OCI-LY1 (cell line): ENCODE measurements around the gene REG4.

Experiments
- H2AFZ ChIP-seq: fragments of 200-600 bp; sonication (generic), shearing (Covaris generic); 2 replicates; pipeline ENCODE4 v1.6.0; 2014; ENCODE audit warnings: antibody characterized with exemption, mild to moderate bottlenecking, low read length
- H3F3A ChIP-seq: fragments of 200-600 bp; sonication (generic), shearing (Covaris generic); 2 replicates; pipeline ENCODE4 v1.6.0; 2014; ENCODE audit warnings: mild to moderate bottlenecking, antibody characterized with exemption, low read length, moderate library complexity; ENCODE audit not compliant: insufficient read depth
- H3K27ac ChIP-seq: fragments of 200-600 bp; sonication (generic); 2 replicates; pipeline ENCODE4 v1.5.1; 2014; ENCODE audit warnings: low read length, mixed run types, mild to moderate bottlenecking, low read depth; ENCODE audit not compliant: poor library complexity, severe bottlenecking
- H3K27me3 ChIP-seq: fragments of 200-600 bp; sonication (generic); 2 replicates; pipeline ENCODE4 v1.6.0; 2014; ENCODE audit warnings: antibody characterized with exemption, mild to moderate bottlenecking, low read length, moderate library complexity; ENCODE audit not compliant: insufficient read depth
- H3K36me3 ChIP-seq: fragments of 200-600 bp; sonication (generic); 2 replicates; pipeline ENCODE4 v1.6.1; 2014; ENCODE audit warnings: mild to moderate bottlenecking, antibody characterized with exemption, low read length, moderate library complexity, mixed read lengths; ENCODE audit not compliant: insufficient read depth
- H3K4me1 ChIP-seq: fragments of 200-600 bp; sonication (generic); 2 replicates; pipeline ENCODE4 v1.5.1; 2014; ENCODE audit warnings: mild to moderate bottlenecking, low read length, moderate library complexity; ENCODE audit not compliant: insufficient read depth, severe bottlenecking
- H3K4me2 ChIP-seq: fragments of 200-600 bp; sonication (generic), shearing (Covaris generic); 2 replicates; pipeline ENCODE4 v1.6.1; 2014; ENCODE audit warnings: low read length
- H3K4me3 ChIP-seq: fragments of 200-600 bp; sonication (generic); 2 replicates; pipeline ENCODE4 v1.5.1; 2014; ENCODE audit warnings: low read length, low read depth, mild to moderate bottlenecking, mixed read lengths; ENCODE audit not compliant: poor library complexity, severe bottlenecking
- H3K79me2 ChIP-seq: fragments of 200-600 bp; shearing (Covaris generic); 2 replicates; pipeline ENCODE4 v1.6.1; 2016; ENCODE audit warnings: mixed run types, low read length, mixed read lengths; ENCODE audit not compliant: insufficient read depth
- H3K9ac ChIP-seq: fragments of 200-600 bp; sonication (generic), shearing (Covaris generic); 2 replicates; pipeline ENCODE4 v1.6.1; 2014; ENCODE audit warnings: mild to moderate bottlenecking, low read length, mixed read lengths
- H3K9me2 ChIP-seq: fragments of 200-600 bp; sonication (generic), shearing (Covaris generic); 2 replicates; pipeline ENCODE4 v1.6.1; 2014; ENCODE audit warnings: low read depth, mild to moderate bottlenecking, low read length, mixed read lengths
- H3K9me3 ChIP-seq: fragments of 200-600 bp; shearing (Covaris generic); 2 replicates; pipeline ENCODE4 v1.6.1; 2014; ENCODE audit warnings: low read length, mixed read lengths
- H4K20me1 ChIP-seq: fragments of 200-600 bp; sonication (generic), shearing (Covaris generic); 2 replicates; pipeline ENCODE4 v1.6.0; 2016; ENCODE audit warnings: mild to moderate bottlenecking, low read length; ENCODE audit not compliant: insufficient read depth
- EZH2 ChIP-seq: fragments of 200-600 bp; sonication (generic), shearing (Covaris generic); IDR thresholded peaks from 2 replicates; pipeline ENCODE4 v1.8.0; 2017; ENCODE audit warnings: borderline replicate concordance, mixed run types, mild to moderate bottlenecking, antibody characterized with exemption, low read length, moderate library complexity, mixed read lengths
- TF ChIP-seq, protein P1 (sequence below): fragments of 200-600 bp; sonication (generic), shearing (Covaris generic); IDR thresholded peaks from 2 replicates; pipeline ENCODE4 v1.5.1; 2017; ENCODE audit warnings: mild to moderate bottlenecking, antibody characterized with exemption, low read length, moderate library complexity, mixed read lengths

REG4 gene

DNA sequence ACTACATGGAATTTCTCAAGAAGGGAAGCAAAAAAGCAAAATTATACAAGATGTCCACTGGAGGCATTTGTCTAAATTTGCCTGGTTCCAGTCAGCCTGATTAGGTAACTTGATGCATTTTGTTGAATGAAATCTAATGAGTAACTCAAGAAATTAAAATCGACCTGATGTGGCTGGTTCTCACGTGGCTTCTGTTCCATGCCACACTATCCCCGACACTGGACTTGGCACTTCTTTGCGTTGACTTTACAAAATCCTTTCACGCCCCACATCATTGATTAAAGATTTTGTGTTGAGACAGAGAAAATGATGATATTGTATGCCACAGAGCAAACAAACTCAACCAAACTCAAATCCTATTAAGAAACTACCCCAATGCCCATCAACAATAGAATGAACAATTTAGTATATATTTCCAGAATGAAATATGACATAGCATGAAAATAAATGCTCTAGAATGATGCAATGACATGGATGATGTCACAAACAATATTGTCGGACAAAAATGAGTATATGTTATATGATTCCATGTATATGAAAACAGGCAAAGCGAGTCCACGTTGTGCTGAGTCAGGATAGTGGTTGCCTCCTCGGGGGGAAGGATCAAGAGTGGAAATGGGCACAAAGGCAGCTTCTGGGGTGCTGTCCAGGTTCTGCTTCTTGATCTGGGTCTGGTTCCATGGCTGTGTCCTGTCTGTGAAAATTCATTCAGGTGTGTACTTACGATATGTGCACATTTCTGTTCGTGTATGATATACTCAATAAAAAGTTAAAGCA is 29.6 kb downstream of the REG4 start:
- Histone ChIP-seq H3K27me3 (no peaks in the 10 kb centered on the region), H3F3A (no peaks in the 10 kb centered on the region), H3K79me2 (no peaks in the 10 kb centered on the region), H3K4me3 (no peak overlapping the region), H3K9me3 (no peaks in the 10 kb centered on the region), H3K9me2 (no peaks in the 10 kb centered on the region), H3K36me3 (no peaks in the 10 kb centered on the region), H3K4me2 (no peak overlapping the region), H2AFZ (no peak overlapping the region), H3K4me1 (no peaks in the 10 kb centered on the region), H3K9ac (no peak overlapping the region), H4K20me1 (no peaks in the 10 kb centered on the region), H3K27ac (no peak overlapping the region)
- no peak for TF ChIP-seq EZH2
- TF ChIP-seq, protein P1, sequence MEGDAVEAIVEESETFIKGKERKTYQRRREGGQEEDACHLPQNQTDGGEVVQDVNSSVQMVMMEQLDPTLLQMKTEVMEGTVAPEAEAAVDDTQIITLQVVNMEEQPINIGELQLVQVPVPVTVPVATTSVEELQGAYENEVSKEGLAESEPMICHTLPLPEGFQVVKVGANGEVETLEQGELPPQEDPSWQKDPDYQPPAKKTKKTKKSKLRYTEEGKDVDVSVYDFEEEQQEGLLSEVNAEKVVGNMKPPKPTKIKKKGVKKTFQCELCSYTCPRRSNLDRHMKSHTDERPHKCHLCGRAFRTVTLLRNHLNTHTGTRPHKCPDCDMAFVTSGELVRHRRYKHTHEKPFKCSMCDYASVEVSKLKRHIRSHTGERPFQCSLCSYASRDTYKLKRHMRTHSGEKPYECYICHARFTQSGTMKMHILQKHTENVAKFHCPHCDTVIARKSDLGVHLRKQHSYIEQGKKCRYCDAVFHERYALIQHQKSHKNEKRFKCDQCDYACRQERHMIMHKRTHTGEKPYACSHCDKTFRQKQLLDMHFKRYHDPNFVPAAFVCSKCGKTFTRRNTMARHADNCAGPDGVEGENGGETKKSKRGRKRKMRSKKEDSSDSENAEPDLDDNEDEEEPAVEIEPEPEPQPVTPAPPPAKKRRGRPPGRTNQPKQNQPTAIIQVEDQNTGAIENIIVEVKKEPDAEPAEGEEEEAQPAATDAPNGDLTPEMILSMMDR = no peak

DNA sequence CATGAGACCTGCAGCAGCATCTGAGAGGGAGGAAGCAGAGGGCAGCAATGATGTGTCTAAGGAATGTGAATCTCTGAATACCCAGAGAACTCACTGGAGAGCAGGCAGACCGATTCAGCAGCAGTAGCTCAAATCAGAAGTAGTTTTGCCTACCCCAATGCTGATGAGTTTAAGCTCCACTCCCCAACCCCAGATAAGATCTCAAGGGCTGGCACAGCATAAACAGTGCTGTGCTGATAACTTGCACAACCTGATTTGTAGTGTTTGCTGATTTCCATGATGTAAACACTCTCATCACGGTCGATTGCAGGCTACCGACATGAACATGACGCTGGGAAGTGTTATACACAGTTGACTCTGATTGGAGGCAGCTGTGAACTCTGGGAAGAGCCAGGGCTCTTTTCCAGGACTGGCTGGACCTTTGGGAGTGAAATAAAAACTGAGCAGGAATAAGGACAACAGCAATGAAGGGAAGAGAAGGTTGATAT is 31.3 kb downstream of the REG4 start:
- H3K27ac ChIP-seq = no peak overlapping the region

DNA sequence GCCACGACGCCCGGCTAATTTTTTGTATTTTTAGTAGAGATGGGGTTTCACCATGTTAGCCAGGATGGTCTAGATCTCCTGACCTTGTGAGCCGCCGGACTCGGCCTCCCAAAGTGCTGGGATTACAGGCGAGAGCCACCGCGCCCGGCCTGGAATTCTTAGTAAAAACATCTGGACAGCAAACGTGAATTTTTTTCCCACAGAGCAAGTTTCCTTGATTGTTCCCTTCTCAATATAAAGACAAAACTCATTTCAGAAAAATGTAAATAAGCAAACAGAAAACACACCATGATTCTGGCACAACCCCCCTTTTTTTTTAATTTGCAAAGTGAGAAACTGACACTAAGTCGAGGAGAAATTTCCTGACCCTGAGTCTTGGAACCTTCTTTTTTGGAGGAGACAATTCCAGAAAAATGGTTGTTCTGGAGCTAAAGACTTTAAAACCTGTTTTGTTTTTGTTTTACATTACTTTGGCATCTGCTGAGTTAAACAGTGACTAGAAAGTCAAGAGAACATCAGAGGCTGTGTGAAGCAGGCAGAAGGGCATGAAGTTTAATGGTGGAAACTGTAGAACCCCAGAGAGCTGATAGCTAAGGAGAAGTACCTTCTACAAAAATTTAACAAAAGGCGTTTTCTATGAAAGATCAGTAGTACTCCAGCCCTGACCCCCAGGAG is 32.2 kb downstream of the REG4 start:
- Histone ChIP-seq H3K27ac (no peak overlapping the region), H3K79me2 (no peaks in the 10 kb centered on the region), H3K9ac (no peak overlapping the region), H3K36me3 (no peaks in the 10 kb centered on the region), H3K4me2 (no peak overlapping the region), H3K4me1 (no peaks in the 10 kb centered on the region), H3K9me2 (no peaks in the 10 kb centered on the region), H2AFZ (no peak overlapping the region), H3K27me3 (no peaks in the 10 kb centered on the region), H3F3A (no peaks in the 10 kb centered on the region), H4K20me1 (no peaks in the 10 kb centered on the region), H3K9me3 (no peaks in the 10 kb centered on the region), H3K4me3 (no peak overlapping the region)
- TF ChIP-seq, protein P1 = no peak
- TF ChIP-seq EZH2 = no peak

More for the DNA sequence above, 31.3 kb downstream of the REG4 start:
- Histone ChIP-seq H3K9ac (no peak overlapping the region), H2AFZ (no peak overlapping the region), H4K20me1 (no peaks in the 10 kb centered on the region), H3K4me3 (no peak overlapping the region), H3K9me3 (no peaks in the 10 kb centered on the region), H3F3A (no peaks in the 10 kb centered on the region), H3K9me2 (no peaks in the 10 kb centered on the region), H3K4me1 (no peaks in the 10 kb centered on the region), H3K36me3 (no peaks in the 10 kb centered on the region), H3K4me2 (no peak overlapping the region), H3K27me3 (no peaks in the 10 kb centered on the region), H3K79me2 (no peaks in the 10 kb centered on the region)
- TF ChIP-seq EZH2 = no peak
- TF ChIP-seq, protein P1 = no peak
